VCaP (cell line): ENCODE results near the gene PRKAA1.

Experiments
- H3K27ac ChIP-seq: fragments of 450-650 bp; 2 replicates; pipeline ENCODE4 v1.5.1; 2017
- CTCF ChIP-seq: fragments of 450-650 bp; conservative IDR thresholded peaks from 2 replicates; pipeline ENCODE4 v1.5.1; 2017; ENCODE audit warnings: mild to moderate bottlenecking, moderate library complexity

The PRKAA1 gene

GRCh38 chr5:40774623-40775022 is 23.6 kb downstream of the PRKAA1 start:
- TF ChIP-seq CTCF, result peak; percentile 56
- peak overlapping the region; percentile 79 for H3K27ac ChIP-seq

- no peak overlapping the region for H3K27ac ChIP-seq
- TF ChIP-seq CTCF, result no peak
Measured at GRCh38 chr5:40770764-40771163, 27.4 kb downstream of the PRKAA1 start.

- TF ChIP-seq CTCF, result no peak
- no peak overlapping the region for H3K27ac ChIP-seq
Measured at GRCh38 chr5:40762705-40763104, 35.5 kb downstream of the PRKAA1 start.

GRCh38 chr5:40757400-40757799 is 40.8 kb downstream of the PRKAA1 start:
- H3K27ac ChIP-seq, result no peak overlapping the region
- TF ChIP-seq CTCF, result no peak

GRCh38 chr5:40755407-40756365 is 42.5 kb downstream of the PRKAA1 start, which contains the start of gene TTC33:
TSS of gene TTC33 (minus strand) at chr5:40755961. CDS start at chr5:40747018, 8,943 bp downstream.
- peak; percentile 85 for TF ChIP-seq CTCF
- peak within 1 kb of the TSS; percentile 89 for H3K27ac ChIP-seq

GRCh38 chr5:40755093-40755406 is 43.1 kb downstream of the PRKAA1 start:
- TF ChIP-seq CTCF, result peak; percentile 89
- H3K27ac ChIP-seq, result peak overlapping the region; percentile 89

GRCh38 chr5:40754381-40755092 is 43.6 kb downstream of the PRKAA1 start:
- H3K27ac ChIP-seq, result peak overlapping the region; percentile 89
- TF ChIP-seq CTCF, result no peak
